Measurements from ENCODE around the gene CCL15.

DNA sequence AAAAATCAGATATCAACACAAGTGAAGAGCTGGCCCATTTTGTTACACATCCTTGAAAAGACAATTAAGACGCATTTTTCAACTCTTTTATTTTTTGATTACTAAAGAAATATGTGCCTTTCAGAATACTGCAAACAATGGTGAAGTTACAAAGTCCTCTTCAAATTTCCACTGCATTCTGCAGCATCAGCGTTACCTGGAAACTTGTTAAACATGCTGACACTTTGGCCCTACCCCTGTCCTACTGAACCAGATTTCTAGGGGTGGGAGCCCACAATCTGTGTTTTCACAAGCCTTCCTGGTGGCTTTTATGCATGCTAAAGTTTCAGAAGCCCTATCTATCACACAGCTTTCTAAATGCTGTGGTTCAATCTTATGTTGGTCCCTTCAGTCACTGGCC, 10.3 kb downstream of the CCL15 start:
- TF ChIP-seq, protein P1, sequence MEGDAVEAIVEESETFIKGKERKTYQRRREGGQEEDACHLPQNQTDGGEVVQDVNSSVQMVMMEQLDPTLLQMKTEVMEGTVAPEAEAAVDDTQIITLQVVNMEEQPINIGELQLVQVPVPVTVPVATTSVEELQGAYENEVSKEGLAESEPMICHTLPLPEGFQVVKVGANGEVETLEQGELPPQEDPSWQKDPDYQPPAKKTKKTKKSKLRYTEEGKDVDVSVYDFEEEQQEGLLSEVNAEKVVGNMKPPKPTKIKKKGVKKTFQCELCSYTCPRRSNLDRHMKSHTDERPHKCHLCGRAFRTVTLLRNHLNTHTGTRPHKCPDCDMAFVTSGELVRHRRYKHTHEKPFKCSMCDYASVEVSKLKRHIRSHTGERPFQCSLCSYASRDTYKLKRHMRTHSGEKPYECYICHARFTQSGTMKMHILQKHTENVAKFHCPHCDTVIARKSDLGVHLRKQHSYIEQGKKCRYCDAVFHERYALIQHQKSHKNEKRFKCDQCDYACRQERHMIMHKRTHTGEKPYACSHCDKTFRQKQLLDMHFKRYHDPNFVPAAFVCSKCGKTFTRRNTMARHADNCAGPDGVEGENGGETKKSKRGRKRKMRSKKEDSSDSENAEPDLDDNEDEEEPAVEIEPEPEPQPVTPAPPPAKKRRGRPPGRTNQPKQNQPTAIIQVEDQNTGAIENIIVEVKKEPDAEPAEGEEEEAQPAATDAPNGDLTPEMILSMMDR (IDR thresholded peaks at IDR 0.05), result no peak
- TF ChIP-seq POLR2A (IDR thresholded peaks at IDR 0.05), result no peak

All from body of pancreas (tissue), 4 donors.